ENCODE results near the gene WDR19. TPM values are rescaled to one million over a fixed set of nuclear protein-coding genes. Genes with fewer than 3 reads are reported as not detected.
"Not testable (repeated sequence)": the region's sequence is repeated elsewhere in the genome, so short reads cannot be mapped to it uniquely, and the experiment has no call there.

WDR19 gene
- 10 to 100 TPM; 12.0 to 14.5 TPM for total RNA-seq

- peaks cover 3% of the 10 kb centered on the region for H3K4me1 Mint-ChIP-seq (ENCODE audit: low read depth)
- ATAC-seq (peak; percentile 97), DNase-seq (peak; percentile 99)
- intact Hi-C loops (cut with micrococcal nuclease) = no loop called here
- no peaks in the 10 kb centered on the region for H3K36me3 Mint-ChIP-seq (ENCODE audit: low read depth)
- TF ChIP-seq, protein P1, sequence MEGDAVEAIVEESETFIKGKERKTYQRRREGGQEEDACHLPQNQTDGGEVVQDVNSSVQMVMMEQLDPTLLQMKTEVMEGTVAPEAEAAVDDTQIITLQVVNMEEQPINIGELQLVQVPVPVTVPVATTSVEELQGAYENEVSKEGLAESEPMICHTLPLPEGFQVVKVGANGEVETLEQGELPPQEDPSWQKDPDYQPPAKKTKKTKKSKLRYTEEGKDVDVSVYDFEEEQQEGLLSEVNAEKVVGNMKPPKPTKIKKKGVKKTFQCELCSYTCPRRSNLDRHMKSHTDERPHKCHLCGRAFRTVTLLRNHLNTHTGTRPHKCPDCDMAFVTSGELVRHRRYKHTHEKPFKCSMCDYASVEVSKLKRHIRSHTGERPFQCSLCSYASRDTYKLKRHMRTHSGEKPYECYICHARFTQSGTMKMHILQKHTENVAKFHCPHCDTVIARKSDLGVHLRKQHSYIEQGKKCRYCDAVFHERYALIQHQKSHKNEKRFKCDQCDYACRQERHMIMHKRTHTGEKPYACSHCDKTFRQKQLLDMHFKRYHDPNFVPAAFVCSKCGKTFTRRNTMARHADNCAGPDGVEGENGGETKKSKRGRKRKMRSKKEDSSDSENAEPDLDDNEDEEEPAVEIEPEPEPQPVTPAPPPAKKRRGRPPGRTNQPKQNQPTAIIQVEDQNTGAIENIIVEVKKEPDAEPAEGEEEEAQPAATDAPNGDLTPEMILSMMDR (IDR thresholded peaks at IDR 0.05) = peak; percentile 56
- ChIA-PET CTCF (interaction anchor here (1.0 to 1.6 kb wide), 4 partner anchors 187 to 326 kb away, joined by 3 to 4 read pairs (median 4); no protein-coding TSS in a partner anchor), POLR2A (interaction anchor here (0.6 to 1.1 kb wide), 3 partner anchors 173 to 1018 kb away, joined by 3 read pairs; no protein-coding TSS in a partner anchor)
- H3K27ac Mint-ChIP-seq = no peak within 1 kb of the TSS
- no peak within 1 kb of the TSS for H3K4me3 Mint-ChIP-seq
- no peaks in the 10 kb centered on the region for H3K9me3 Mint-ChIP-seq
- H3K27me3 Mint-ChIP-seq = no peaks in the 10 kb centered on the region
These were observed at the start of gene WDR19 for GRCh38 chr4:39181905-39182638. Gene WDR19, plus strand, starts transcription at chr4:39182529. Its CDS starts 29 bp downstream, at chr4:39182558.

GRCh38 chr4:39133623-39134022 is 48.7 kb upstream of the WDR19 start:
- H3K36me3 Mint-ChIP-seq (ENCODE audit: low read depth) = no peaks in the 10 kb centered on the region
- H3K27ac Mint-ChIP-seq = no peak overlapping the region
- H3K9me3 Mint-ChIP-seq = no peaks in the 10 kb centered on the region
- TF ChIP-seq, protein P1 (IDR thresholded peaks at IDR 0.05) = no peak
- POLR2A ChIA-PET = interaction anchor here (0.6 kb wide), 1 partner anchor 414 kb away, joined by 3 read pairs; no protein-coding TSS in a partner anchor
- H3K27me3 Mint-ChIP-seq = no peaks in the 10 kb centered on the region
- no peak overlapping the region for H3K4me3 Mint-ChIP-seq
- ATAC-seq = no peak
- CTCF ChIA-PET = interaction anchor here (0.7 to 5.8 kb wide), 14 partner anchors 10 to 374 kb away, joined by 3 to 161 read pairs (median 8); no protein-coding TSS in a partner anchor
- peaks cover 9% of the 10 kb centered on the region for H3K4me1 Mint-ChIP-seq (ENCODE audit: low read depth)
- no peak for DNase-seq
- intact Hi-C loops (cut with micrococcal nuclease) = no loop called here

- ChIA-PET POLR2A (interaction anchor here (0.7 to 1.0 kb wide), 2 partner anchors 26 to 368 kb away, joined by 3 to 4 read pairs; no protein-coding TSS in a partner anchor), CTCF (interaction anchor here (0.6 to 5.8 kb wide), 50 partner anchors 9 to 375 kb away, joined by 3 to 161 read pairs (median 5); no protein-coding TSS in a partner anchor)
- TF ChIP-seq, protein P1 (IDR thresholded peaks at IDR 0.05) = no peak
- H3K27ac Mint-ChIP-seq = no peak overlapping the region
- no peak for DNase-seq
- no peak overlapping the region for H3K4me3 Mint-ChIP-seq
- no peaks in the 10 kb centered on the region for H3K27me3 Mint-ChIP-seq
- peaks cover 9% of the 10 kb centered on the region for H3K4me1 Mint-ChIP-seq (ENCODE audit: low read depth)
- no peaks in the 10 kb centered on the region for H3K9me3 Mint-ChIP-seq
- no peak for ATAC-seq
- no peaks in the 10 kb centered on the region for H3K36me3 Mint-ChIP-seq (ENCODE audit: low read depth)
- intact Hi-C loops (cut with micrococcal nuclease) = loop anchor here (1.0 kb wide), 1 partner anchor 232 kb away; no protein-coding TSS in a partner anchor
These were observed 47.5 kb upstream of the WDR19 start for GRCh38 chr4:39134683-39135306.

DNA sequence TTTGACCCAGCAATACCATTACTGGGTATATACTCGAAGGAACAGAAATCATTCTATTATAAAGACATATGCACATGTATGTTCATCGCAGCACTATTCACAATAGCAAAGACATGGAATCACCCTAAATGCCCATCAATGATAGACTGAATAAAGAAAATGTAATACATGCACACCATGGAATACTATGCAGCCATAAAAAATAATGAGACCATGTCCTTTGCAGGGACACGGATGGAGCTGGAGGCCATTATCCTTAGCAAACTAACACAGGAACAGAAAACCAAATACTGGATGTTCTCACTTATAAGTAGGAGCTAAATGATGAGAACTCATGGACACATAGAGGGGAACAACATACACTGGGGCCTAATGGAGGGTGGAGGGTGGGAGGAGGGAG is 44.1 kb upstream of the WDR19 start:
- H3K4me1 Mint-ChIP-seq (ENCODE audit: low read depth); H3K4me3 Mint-ChIP-seq; ATAC-seq; H3K27ac Mint-ChIP-seq; H3K9me3 Mint-ChIP-seq; H3K36me3 Mint-ChIP-seq (ENCODE audit: low read depth); H3K27me3 Mint-ChIP-seq; intact Hi-C loops (cut with micrococcal nuclease); DNase-seq: not testable (repeated sequence)
- ChIA-PET POLR2A (interaction anchor here (0.9 kb wide), 1 partner anchor 160 kb away, joined by 3 read pairs; no protein-coding TSS in a partner anchor), CTCF (interaction anchor here (1.7 to 2.0 kb wide), 2 partner anchors 236 to 379 kb away, joined by 5 to 8 read pairs; no protein-coding TSS in a partner anchor)

DNA sequence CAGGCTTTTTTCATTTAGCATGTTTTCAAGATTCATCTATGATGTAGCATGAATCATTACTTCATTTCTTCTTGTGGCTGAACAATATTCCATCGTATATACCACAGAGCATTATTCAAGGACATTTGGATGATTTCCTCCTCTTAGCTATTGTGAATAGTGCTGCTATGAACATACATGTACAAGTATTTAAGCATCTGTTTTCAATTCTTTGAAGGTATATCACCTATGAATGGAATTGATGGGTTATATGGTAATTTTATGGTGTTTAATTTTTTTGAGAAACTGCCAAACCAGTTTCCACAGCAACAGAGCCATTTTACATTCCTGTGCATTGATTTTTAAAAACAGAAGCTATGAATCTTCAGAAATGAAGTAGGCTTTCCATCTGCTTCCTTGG is 36.1 kb upstream of the WDR19 start:
- no peaks in the 10 kb centered on the region for H3K27me3 Mint-ChIP-seq
- DNase-seq (no peak), ATAC-seq (no peak)
- POLR2A ChIA-PET = no interaction called here
- H3K36me3 Mint-ChIP-seq (ENCODE audit: low read depth) = no peaks in the 10 kb centered on the region
- H3K4me1 Mint-ChIP-seq (ENCODE audit: low read depth) = peaks cover 4% of the 10 kb centered on the region
- CTCF ChIA-PET = interaction anchor here (0.9 to 3.9 kb wide), 5 partner anchors 12 to 286 kb away, joined by 3 to 30 read pairs (median 4); no protein-coding TSS in a partner anchor
- TF ChIP-seq, protein P1 (IDR thresholded peaks at IDR 0.05) = no peak
- H3K4me3 Mint-ChIP-seq = no peak overlapping the region
- H3K9me3 Mint-ChIP-seq = no peaks in the 10 kb centered on the region
- intact Hi-C loops (cut with micrococcal nuclease) = no loop called here
- no peak overlapping the region for H3K27ac Mint-ChIP-seq
